HEK293 (cell line): ENCODE results near the gene PSMB11.
A peak's percentile ranks its signal among the peaks of the same experiment; 100 is the strongest.

Experiments used
- CTCF ChIA-PET: fragments of 350-600 bp; formaldehyde crosslinking; extraction: SDS; loops from one replicate; lab custom pipeline; 2021; ENCODE audit warnings: antibody characterized with exemption; lab: Yijun Ruan, JAX
- POLR2A ChIA-PET: fragments of 300-600 bp; formaldehyde crosslinking; extraction: SDS; loops from one replicate; lab custom pipeline; 2020; ENCODE audit warnings: antibody characterized with exemption, inconsistent platforms; lab: Yijun Ruan, JAX
- H3K27ac ChIP-seq: fragments of 200-500 bp; sonication (Bioruptor generic); 2 replicates; pipeline ENCODE4 v1.5.1; 2014; ENCODE audit warnings: low read depth, low read length, control low read depth, inconsistent platforms; ENCODE audit errors: extremely low read depth
- H3K36me3 ChIP-seq, 2 experiments: fragments of 200-500 bp in 1 of 2; sonication (Bioruptor generic) in 1 of 2; 1 replicate in 1 of 2; 2 replicates in 1 of 2; pipeline ENCODE4 v1.5.1; 2014 to 2017; ENCODE audit warnings: inconsistent platforms in 2 of 2, low read length in 2 of 2; ENCODE audit not compliant: control insufficient read depth in 2 of 2, insufficient read depth in 1 of 2
- H3K4me1 ChIP-seq: fragments of 200-500 bp; sonication (Bioruptor generic); 2 replicates; pipeline ENCODE4 v1.5.1; 2014; ENCODE audit warnings: mild to moderate bottlenecking, low read length, inconsistent platforms; ENCODE audit not compliant: control insufficient read depth, insufficient read depth
- H3K4me3 ChIP-seq: 2 replicates; pipeline ENCODE4 v1.5.1; 2011; ENCODE audit warnings: low read depth, mild to moderate bottlenecking, control low read depth, low read length, moderate library complexity
- H3K9me3 ChIP-seq: fragments of 200-500 bp; sonication (Bioruptor generic); 2 replicates; pipeline ENCODE4 v1.5.1; 2014; ENCODE audit warnings: low read depth, low read length, inconsistent platforms; ENCODE audit not compliant: control insufficient read depth, insufficient read depth
- CTCF ChIP-seq: fragments of 450-650 bp; formaldehyde crosslinking; IDR thresholded peaks from 2 replicates; pipeline ENCODE4 v1.5.1; 2016; ENCODE audit warnings: missing biosample characterization, missing genetic modification characterization
- HIC1 ChIP-seq: fragments of 450-650 bp; formaldehyde crosslinking; IDR thresholded peaks from 2 replicates; pipeline ENCODE4 v1.5.1; 2016; ENCODE audit warnings: missing biosample characterization, missing genetic modification characterization
- IKZF3 ChIP-seq: fragments of 450-650 bp; IDR thresholded peaks from 2 replicates; pipeline ENCODE4 v1.5.0; 2018; ENCODE audit warnings: missing biosample characterization, mild to moderate bottlenecking, missing genetic modification characterization, moderate library complexity
- PRDM6 ChIP-seq: fragments of 450-650 bp; formaldehyde crosslinking; IDR thresholded peaks from 2 replicates; pipeline ENCODE4 v1.5.1; 2017; ENCODE audit warnings: missing biosample characterization, missing genetic modification characterization
- SALL2 ChIP-seq: fragments of 450-650 bp; formaldehyde crosslinking; IDR thresholded peaks from 2 replicates; pipeline ENCODE4 v1.5.0; 2017; ENCODE audit warnings: missing biosample characterization, mild to moderate bottlenecking, missing genetic modification characterization, borderline replicate concordance
- TCF7L2 ChIP-seq: IDR thresholded peaks from 2 replicates; pipeline ENCODE4 v1.6.1; 2011; ENCODE audit warnings: low read depth, mild to moderate bottlenecking, inconsistent platforms, low read length, moderate library complexity, borderline replicate concordance
- ZBTB48 ChIP-seq: fragments of 450-650 bp; formaldehyde crosslinking; IDR thresholded peaks from 2 replicates; pipeline ENCODE4 v1.5.1; 2016; ENCODE audit warnings: missing biosample characterization, missing genetic modification characterization
- ZBTB6 ChIP-seq: fragments of 450-650 bp; formaldehyde crosslinking; IDR thresholded peaks from 2 replicates; pipeline ENCODE4 v1.5.1; 2017; ENCODE audit warnings: missing biosample characterization, missing genetic modification characterization
- ZNF121 ChIP-seq: fragments of 450-650 bp; formaldehyde crosslinking; IDR thresholded peaks from 2 replicates; pipeline ENCODE4 v1.5.1; 2016; ENCODE audit warnings: missing biosample characterization, missing genetic modification characterization
- ZNF133 ChIP-seq: fragments of 450-650 bp; formaldehyde crosslinking; IDR thresholded peaks from 2 replicates; pipeline ENCODE4 v1.5.1; 2016; ENCODE audit warnings: missing biosample characterization, missing genetic modification characterization
- ZNF169 ChIP-seq: fragments of 450-650 bp; formaldehyde crosslinking; IDR thresholded peaks from 2 replicates; pipeline ENCODE4 v1.5.1; 2016; ENCODE audit warnings: missing biosample characterization, missing genetic modification characterization
- ZNF174 ChIP-seq: fragments of 450-650 bp; formaldehyde crosslinking; IDR thresholded peaks from 2 replicates; pipeline ENCODE4 v1.5.0; 2017; ENCODE audit warnings: missing biosample characterization, mild to moderate bottlenecking, missing genetic modification characterization
- ZNF223 ChIP-seq: fragments of 450-650 bp; formaldehyde crosslinking; IDR thresholded peaks from 2 replicates; pipeline ENCODE4 v1.5.1; 2016; ENCODE audit warnings: missing biosample characterization, missing genetic modification characterization
- ZNF248 ChIP-seq: fragments of 450-650 bp; formaldehyde crosslinking; IDR thresholded peaks from 2 replicates; pipeline ENCODE4 v1.5.1; 2017; ENCODE audit warnings: missing biosample characterization, missing genetic modification characterization
- ZNF473 ChIP-seq: fragments of 450-650 bp; formaldehyde crosslinking; IDR thresholded peaks from 2 replicates; pipeline ENCODE4 v1.5.1; 2017; ENCODE audit warnings: missing biosample characterization, missing genetic modification characterization
- ZNF521 ChIP-seq: fragments of 450-650 bp; formaldehyde crosslinking; IDR thresholded peaks from 2 replicates; pipeline ENCODE4 v1.5.1; 2017; ENCODE audit warnings: missing biosample characterization, mild to moderate bottlenecking, missing genetic modification characterization
- ZNF571 ChIP-seq: fragments of 450-650 bp; formaldehyde crosslinking; IDR thresholded peaks from 2 replicates; pipeline ENCODE4 v1.5.0; 2017; ENCODE audit warnings: missing biosample characterization, missing genetic modification characterization
- ZNF580 ChIP-seq: fragments of 450-650 bp; formaldehyde crosslinking; IDR thresholded peaks from 2 replicates; pipeline ENCODE4 v1.5.1; 2016; ENCODE audit warnings: missing biosample characterization, missing genetic modification characterization
- ZNF585B ChIP-seq: fragments of 450-650 bp; formaldehyde crosslinking; IDR thresholded peaks from 2 replicates; pipeline ENCODE4 v1.5.1; 2016; ENCODE audit warnings: missing biosample characterization, missing genetic modification characterization
- ZNF654 ChIP-seq: fragments of 450-650 bp; formaldehyde crosslinking; IDR thresholded peaks from 2 replicates; pipeline ENCODE4 v1.5.1; 2016; ENCODE audit warnings: low read depth, missing biosample characterization, missing genetic modification characterization
- ZNF704 ChIP-seq: fragments of 450-650 bp; formaldehyde crosslinking; IDR thresholded peaks from 2 replicates; pipeline ENCODE4 v1.5.1; 2016; ENCODE audit warnings: missing biosample characterization, missing genetic modification characterization
- ZNF76 ChIP-seq: fragments of 450-650 bp; formaldehyde crosslinking; IDR thresholded peaks from 2 replicates; pipeline ENCODE4; 2016; ENCODE audit warnings: low read depth, missing biosample characterization, missing genetic modification characterization, borderline replicate concordance
- ZNF785 ChIP-seq: fragments of 450-650 bp; formaldehyde crosslinking; IDR thresholded peaks from 2 replicates; pipeline ENCODE4 v1.5.1; 2016; ENCODE audit warnings: missing biosample characterization, missing genetic modification characterization

Gene PSMB11

GRCh38 chr14:23005451-23006187, 36.4 kb upstream of the PSMB11 start (continued):
- no peak for TF ChIP-seq ZNF521 (tag by site-specific recombination)
- no peak for TF ChIP-seq TCF7L2
- TF ChIP-seq ZBTB6 (tag by site-specific recombination), result no peak
- no peak for TF ChIP-seq ZNF174
- no peak for TF ChIP-seq ZNF133
- TF ChIP-seq ZNF169, result no peak

- peak overlapping the region; percentile 91 for H3K27ac ChIP-seq
- H3K4me1 ChIP-seq, result peaks cover 8% of the 10 kb centered on the region; the same call in 1 of the 2 replicates
- H3K4me3 ChIP-seq, result peak overlapping the region; percentile 52
- no peaks in the 10 kb centered on the region for H3K36me3 ChIP-seq
- ChIA-PET CTCF (interaction anchor here (0.8 to 4.0 kb wide), 18 partner anchors 8 to 94 kb away, joined by 3 to 53 read pairs (median 4); partner anchors contain the start of genes AJUBA and CDH24), POLR2A (interaction anchor here (0.8 to 3.5 kb wide), 16 partner anchors 10 to 65 kb away, joined by 3 to 50 read pairs (median 7); partner anchors contain the start of genes AJUBA, CDH24, HAUS4 and PSMB5)
- no peaks in the 10 kb centered on the region for H3K9me3 ChIP-seq
- TF ChIP-seq ZNF571 (tag by site-specific recombination), result no peak
- TF ChIP-seq ZNF76, result no peak
- TF ChIP-seq IKZF3 (tag by site-specific recombination), result no peak
- peak; percentile 23 for TF ChIP-seq PRDM6 (tag by site-specific recombination)
- TF ChIP-seq ZNF654, result no peak
- TF ChIP-seq ZNF704, result no peak
- no peak for TF ChIP-seq ZNF223 (tag by site-specific recombination)
- no peak for TF ChIP-seq ZNF248 (tag by site-specific recombination)
Observed at GRCh38 chr14:23006188-23006534, 35.9 kb upstream of the PSMB11 start.

GRCh38 chr14:23006544-23007419, 35.2 kb upstream of the PSMB11 start:
- Histone ChIP-seq H3K9me3 (no peaks in the 10 kb centered on the region), H3K36me3 (no peaks in the 10 kb centered on the region), H3K27ac (peak overlapping the region; percentile 91), H3K4me1 (peaks cover 8% of the 10 kb centered on the region; the same call in 1 of the 2 replicates), H3K4me3 (peak overlapping the region; percentile 52)
- ChIA-PET POLR2A (interaction anchor here (0.7 to 3.5 kb wide), 21 partner anchors 10 to 295 kb away, joined by 3 to 50 read pairs (median 6); partner anchors contain the start of genes ACIN1, AJUBA, C14orf119 and CDH24), CTCF (interaction anchor here (0.6 to 4.0 kb wide), 22 partner anchors 8 to 93 kb away, joined by 3 to 53 read pairs (median 4); partner anchors contain the start of genes AJUBA and CDH24)
- TF ChIP-seq HIC1 (no peak), CTCF (tag by site-specific recombination) (peak; percentile 85), SALL2 (tag by site-specific recombination) (no peak), ZNF473 (tag by site-specific recombination) (no peak), ZNF121 (tag by site-specific recombination) (no peak), ZNF785 (no peak), ZBTB48 (tag by site-specific recombination) (peak; percentile 91), ZNF585B (tag by site-specific recombination) (no peak), ZNF580 (tag by site-specific recombination) (peak; percentile 85)
